Parathyroid adenoma (tissue), 2 donors: ENCODE measurements around the gene HPS1.
A peak's percentile ranks its signal among the peaks of the same experiment; 100 is the strongest.

ENCODE experiments used
- H2AFZ ChIP-seq: fragments of 300-600 bp; sonication (generic); one replicate; pipeline ENCODE4 v1.7.0; 2017; ENCODE audit warnings: antibody characterized with exemption, mild to moderate bottlenecking
- H3K27ac ChIP-seq: fragments of 300-600 bp; sonication (generic); one replicate; pipeline ENCODE4 v1.7.0; 2017
- H3K27me3 ChIP-seq: fragments of 300-600 bp; sonication (generic); one replicate; pipeline ENCODE4 v1.7.0; 2017; ENCODE audit warnings: low read length; ENCODE audit not compliant: control insufficient read depth, insufficient read depth
- H3K36me3 ChIP-seq: fragments of 300-600 bp; sonication (generic); one replicate; pipeline ENCODE4 v1.7.0; 2017; ENCODE audit warnings: low read length; ENCODE audit not compliant: control insufficient read depth, insufficient read depth
- H3K4me1 ChIP-seq: fragments of 300-600 bp; sonication (generic); one replicate; pipeline ENCODE4 v1.7.0; 2017; ENCODE audit warnings: control low read depth
- H3K4me2 ChIP-seq: fragments of 300-600 bp; sonication (generic); one replicate; pipeline ENCODE4 v1.7.0; 2017; ENCODE audit warnings: low read length
- H3K4me3 ChIP-seq: fragments of 300-600 bp; sonication (generic); one replicate; pipeline ENCODE4 v1.7.0; 2017; ENCODE audit warnings: low read depth, low read length
- H3K79me2 ChIP-seq: fragments of 300-600 bp; sonication (generic); one replicate; pipeline ENCODE4 v1.7.0; 2017; ENCODE audit warnings: control low read depth
- H3K9ac ChIP-seq: fragments of 300-600 bp; sonication (generic); one replicate; pipeline ENCODE4 v1.7.0; 2017; ENCODE audit warnings: mild to moderate bottlenecking
- H3K9me3 ChIP-seq: fragments of 300-600 bp; sonication (generic); one replicate; pipeline ENCODE4 v1.7.0; 2017; ENCODE audit warnings: low read length; ENCODE audit not compliant: control insufficient read depth
- TF ChIP-seq, protein P1 (sequence below): fragments of 300-600 bp; sonication (generic); IDR thresholded peaks from one replicate; pipeline ENCODE4 v1.7.0; 2017; ENCODE audit warnings: antibody characterized with exemption, mild to moderate bottlenecking
- donor health status: primary hyperparathyroidism.

Gene HPS1

GRCh38 chr10:98445200-98445812 is 1.4 kb downstream of the HPS1 start:
- Histone ChIP-seq H3K4me3 (no peak overlapping the region), H3K27ac (peak overlapping the region; percentile 62), H3K36me3 (no peaks in the 10 kb centered on the region)

GRCh38 chr10:98444314-98445006 is 2.3 kb downstream of the HPS1 start:
- no peak overlapping the region for H2AFZ ChIP-seq
- H3K4me1 ChIP-seq: no peaks in the 10 kb centered on the region
- TF ChIP-seq, protein P1, sequence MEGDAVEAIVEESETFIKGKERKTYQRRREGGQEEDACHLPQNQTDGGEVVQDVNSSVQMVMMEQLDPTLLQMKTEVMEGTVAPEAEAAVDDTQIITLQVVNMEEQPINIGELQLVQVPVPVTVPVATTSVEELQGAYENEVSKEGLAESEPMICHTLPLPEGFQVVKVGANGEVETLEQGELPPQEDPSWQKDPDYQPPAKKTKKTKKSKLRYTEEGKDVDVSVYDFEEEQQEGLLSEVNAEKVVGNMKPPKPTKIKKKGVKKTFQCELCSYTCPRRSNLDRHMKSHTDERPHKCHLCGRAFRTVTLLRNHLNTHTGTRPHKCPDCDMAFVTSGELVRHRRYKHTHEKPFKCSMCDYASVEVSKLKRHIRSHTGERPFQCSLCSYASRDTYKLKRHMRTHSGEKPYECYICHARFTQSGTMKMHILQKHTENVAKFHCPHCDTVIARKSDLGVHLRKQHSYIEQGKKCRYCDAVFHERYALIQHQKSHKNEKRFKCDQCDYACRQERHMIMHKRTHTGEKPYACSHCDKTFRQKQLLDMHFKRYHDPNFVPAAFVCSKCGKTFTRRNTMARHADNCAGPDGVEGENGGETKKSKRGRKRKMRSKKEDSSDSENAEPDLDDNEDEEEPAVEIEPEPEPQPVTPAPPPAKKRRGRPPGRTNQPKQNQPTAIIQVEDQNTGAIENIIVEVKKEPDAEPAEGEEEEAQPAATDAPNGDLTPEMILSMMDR: no peak
- no peak overlapping the region for H3K4me3 ChIP-seq
- H3K9ac ChIP-seq: no peak overlapping the region
- no peak overlapping the region for H3K4me2 ChIP-seq
- no peaks in the 10 kb centered on the region for H3K79me2 ChIP-seq
- H3K27me3 ChIP-seq: no peaks in the 10 kb centered on the region
- no peaks in the 10 kb centered on the region for H3K9me3 ChIP-seq
- no peaks in the 10 kb centered on the region for H3K36me3 ChIP-seq
- no peak overlapping the region for H3K27ac ChIP-seq

More at GRCh38 chr10:98445200-98445812, 1.4 kb downstream of the HPS1 start:
- TF ChIP-seq, protein P1: no peak
- Histone ChIP-seq H3K9me3 (no peaks in the 10 kb centered on the region), H3K4me2 (no peak overlapping the region), H3K79me2 (no peaks in the 10 kb centered on the region), H3K27me3 (no peaks in the 10 kb centered on the region), H3K9ac (no peak overlapping the region), H2AFZ (no peak overlapping the region), H3K4me1 (no peaks in the 10 kb centered on the region)

- Histone ChIP-seq H3K36me3 (no peaks in the 10 kb centered on the region), H3K9me3 (no peaks in the 10 kb centered on the region), H2AFZ (no peak overlapping the region), H3K4me1 (no peaks in the 10 kb centered on the region), H3K79me2 (no peaks in the 10 kb centered on the region), H3K27me3 (no peaks in the 10 kb centered on the region), H3K27ac (no peak overlapping the region), H3K4me2 (no peak overlapping the region), H3K4me3 (no peak overlapping the region), H3K9ac (no peak overlapping the region)
- TF ChIP-seq, protein P1: no peak
Measured at GRCh38 chr10:98438715-98439114, 8.0 kb downstream of the HPS1 start.

- TF ChIP-seq, protein P1: no peak
Measured at GRCh38 chr10:98436704-98437103, 10.0 kb downstream of the HPS1 start.

More at GRCh38 chr10:98436704-98437103, 10.0 kb downstream of the HPS1 start:
- no peaks in the 10 kb centered on the region for H3K27me3 ChIP-seq
- no peaks in the 10 kb centered on the region for H3K36me3 ChIP-seq
- no peak overlapping the region for H3K4me2 ChIP-seq
- no peaks in the 10 kb centered on the region for H3K9me3 ChIP-seq
- no peak overlapping the region for H3K4me3 ChIP-seq
- H3K9ac ChIP-seq: no peak overlapping the region
- no peak overlapping the region for H2AFZ ChIP-seq
- H3K79me2 ChIP-seq: no peaks in the 10 kb centered on the region
- no peaks in the 10 kb centered on the region for H3K4me1 ChIP-seq
- no peak overlapping the region for H3K27ac ChIP-seq
